Retina (tissue), 1 donor: Measurements from ENCODE around the gene NETO2.
"Not testable (repeated sequence)": the region's sequence is repeated elsewhere in the genome, so short reads cannot be mapped to it uniquely, and the experiment has no call there.

ENCODE experiments used
- DNase-seq: peaks from one replicate; pipeline ENCODE4 v3.0.0-alpha.2; 2016

Gene NETO2

GRCh38 chr16:47064775-47065174 lies 79.0 kb downstream of the NETO2 start:
- no peak for DNase-seq

GRCh38 chr16:47063011-47063724 lies 80.6 kb downstream of the NETO2 start:
- DNase-seq = no peak

- no peak for DNase-seq
Observed at GRCh38 chr16:47061204-47061603, 82.5 kb downstream of the NETO2 start.

GRCh38 chr16:47060596-47060995 lies 83.1 kb downstream of the NETO2 start:
- DNase-seq = no peak

GRCh38 chr16:47059991-47060390 lies 83.8 kb downstream of the NETO2 start:
- no peak for DNase-seq

- DNase-seq = not testable (repeated sequence)
Observed at GRCh38 chr16:47059130-47059529, 84.6 kb downstream of the NETO2 start.

- DNase-seq = no peak
Observed at GRCh38 chr16:47058295-47059086, 85.3 kb downstream of the NETO2 start.

- DNase-seq = no peak
Observed at GRCh38 chr16:47057630-47057993, 86.1 kb downstream of the NETO2 start.

- DNase-seq = no peak
Observed at GRCh38 chr16:47056688-47057629, 86.8 kb downstream of the NETO2 start.

GRCh38 chr16:47056061-47056460 lies 87.7 kb downstream of the NETO2 start:
- not testable (repeated sequence) for DNase-seq

GRCh38 chr16:47055136-47055885 lies 88.4 kb downstream of the NETO2 start:
- no peak for DNase-seq

GRCh38 chr16:47054306-47054705 lies 89.4 kb downstream of the NETO2 start:
- DNase-seq = no peak

GRCh38 chr16:47053895-47054294 lies 89.8 kb downstream of the NETO2 start:
- no peak for DNase-seq

- no peak for DNase-seq
Observed at GRCh38 chr16:47052666-47053640, 90.8 kb downstream of the NETO2 start.

GRCh38 chr16:47051031-47051430 lies 92.7 kb downstream of the NETO2 start:
- DNase-seq = no peak

GRCh38 chr16:47049901-47050583 lies 93.7 kb downstream of the NETO2 start:
- no peak for DNase-seq

GRCh38 chr16:47047524-47048203 lies 96.1 kb downstream of the NETO2 start:
- no peak for DNase-seq

GRCh38 chr16:47046726-47047523 lies 96.8 kb downstream of the NETO2 start:
- no peak for DNase-seq

- DNase-seq = no peak
Observed at GRCh38 chr16:47045459-47045858, 98.3 kb downstream of the NETO2 start.
